ENCODE measurements around the gene ETS2.

ETS2 gene

DNA sequence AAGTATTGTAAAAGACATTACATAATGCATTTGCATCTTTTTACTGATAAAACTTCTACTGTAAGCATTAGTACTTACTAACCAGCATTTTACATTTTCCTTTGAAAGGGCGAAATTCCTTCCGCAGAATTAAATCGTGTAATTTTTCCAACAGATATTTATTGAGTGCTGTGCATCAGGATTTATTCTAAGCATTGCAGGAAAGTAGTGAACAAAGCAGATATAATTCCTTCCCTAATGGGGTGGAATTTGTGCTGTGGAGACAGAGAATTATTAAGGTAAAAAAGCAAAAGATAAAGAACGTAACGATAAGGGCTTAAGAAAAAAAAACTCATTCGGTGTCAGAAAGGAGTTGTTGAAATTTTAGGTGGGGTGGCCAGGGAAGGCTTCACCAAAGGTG is 7.6 kb upstream of the ETS2 start:
- DNase-seq (ENCODE audit: low read depth): no peak
- no peak overlapping the region for H3K4me3 ChIP-seq (ENCODE audit: low read depth, low read length)
- TF ChIP-seq, protein P1, sequence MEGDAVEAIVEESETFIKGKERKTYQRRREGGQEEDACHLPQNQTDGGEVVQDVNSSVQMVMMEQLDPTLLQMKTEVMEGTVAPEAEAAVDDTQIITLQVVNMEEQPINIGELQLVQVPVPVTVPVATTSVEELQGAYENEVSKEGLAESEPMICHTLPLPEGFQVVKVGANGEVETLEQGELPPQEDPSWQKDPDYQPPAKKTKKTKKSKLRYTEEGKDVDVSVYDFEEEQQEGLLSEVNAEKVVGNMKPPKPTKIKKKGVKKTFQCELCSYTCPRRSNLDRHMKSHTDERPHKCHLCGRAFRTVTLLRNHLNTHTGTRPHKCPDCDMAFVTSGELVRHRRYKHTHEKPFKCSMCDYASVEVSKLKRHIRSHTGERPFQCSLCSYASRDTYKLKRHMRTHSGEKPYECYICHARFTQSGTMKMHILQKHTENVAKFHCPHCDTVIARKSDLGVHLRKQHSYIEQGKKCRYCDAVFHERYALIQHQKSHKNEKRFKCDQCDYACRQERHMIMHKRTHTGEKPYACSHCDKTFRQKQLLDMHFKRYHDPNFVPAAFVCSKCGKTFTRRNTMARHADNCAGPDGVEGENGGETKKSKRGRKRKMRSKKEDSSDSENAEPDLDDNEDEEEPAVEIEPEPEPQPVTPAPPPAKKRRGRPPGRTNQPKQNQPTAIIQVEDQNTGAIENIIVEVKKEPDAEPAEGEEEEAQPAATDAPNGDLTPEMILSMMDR (IDR thresholded peaks at IDR 0.05; ENCODE audit: low read depth, low read length): no peak
- TF ChIP-seq POLR2A (IDR thresholded peaks at IDR 0.05; ENCODE audit: extremely low read depth, insufficient read length) (no peak), MYC (IDR thresholded peaks at IDR 0.05; ENCODE audit: low read depth, low read length) (no peak)
- TF ChIP-seq, protein P2, sequence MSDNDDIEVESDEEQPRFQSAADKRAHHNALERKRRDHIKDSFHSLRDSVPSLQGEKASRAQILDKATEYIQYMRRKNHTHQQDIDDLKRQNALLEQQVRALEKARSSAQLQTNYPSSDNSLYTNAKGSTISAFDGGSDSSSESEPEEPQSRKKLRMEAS (IDR thresholded peaks at IDR 0.05; ENCODE audit: low read depth, low read length): no peak

DNA sequence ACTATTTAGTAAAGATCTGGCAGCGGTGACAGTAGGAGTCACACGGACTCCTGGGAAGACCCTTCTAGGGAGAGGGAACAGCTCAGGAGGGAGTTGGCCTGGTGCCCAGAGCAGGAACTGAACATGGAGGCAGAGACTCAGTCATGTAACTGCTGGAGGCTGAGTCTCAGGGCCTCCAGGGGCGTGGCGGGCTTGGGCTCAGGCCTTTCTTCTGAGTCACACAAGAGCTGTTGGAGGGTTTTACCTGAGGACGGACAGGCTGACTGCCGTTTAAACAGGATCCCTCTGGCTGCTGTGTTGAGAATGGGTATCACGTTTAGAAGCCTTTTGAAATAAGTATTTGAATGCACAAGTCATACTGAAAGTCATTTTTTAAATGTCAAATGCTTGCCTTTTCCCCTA is 7.2 kb upstream of the ETS2 start:
- TF ChIP-seq, protein P2 (IDR thresholded peaks at IDR 0.05; ENCODE audit: low read depth, low read length): no peak
- TF ChIP-seq MYC (IDR thresholded peaks at IDR 0.05; ENCODE audit: low read depth, low read length) (no peak), POLR2A (IDR thresholded peaks at IDR 0.05; ENCODE audit: extremely low read depth, insufficient read length) (no peak)
- TF ChIP-seq, protein P1 (IDR thresholded peaks at IDR 0.05; ENCODE audit: low read depth, low read length): no peak
- no peak overlapping the region for H3K4me3 ChIP-seq (ENCODE audit: low read depth, low read length)
- DNase-seq (ENCODE audit: low read depth): no peak

DNA sequence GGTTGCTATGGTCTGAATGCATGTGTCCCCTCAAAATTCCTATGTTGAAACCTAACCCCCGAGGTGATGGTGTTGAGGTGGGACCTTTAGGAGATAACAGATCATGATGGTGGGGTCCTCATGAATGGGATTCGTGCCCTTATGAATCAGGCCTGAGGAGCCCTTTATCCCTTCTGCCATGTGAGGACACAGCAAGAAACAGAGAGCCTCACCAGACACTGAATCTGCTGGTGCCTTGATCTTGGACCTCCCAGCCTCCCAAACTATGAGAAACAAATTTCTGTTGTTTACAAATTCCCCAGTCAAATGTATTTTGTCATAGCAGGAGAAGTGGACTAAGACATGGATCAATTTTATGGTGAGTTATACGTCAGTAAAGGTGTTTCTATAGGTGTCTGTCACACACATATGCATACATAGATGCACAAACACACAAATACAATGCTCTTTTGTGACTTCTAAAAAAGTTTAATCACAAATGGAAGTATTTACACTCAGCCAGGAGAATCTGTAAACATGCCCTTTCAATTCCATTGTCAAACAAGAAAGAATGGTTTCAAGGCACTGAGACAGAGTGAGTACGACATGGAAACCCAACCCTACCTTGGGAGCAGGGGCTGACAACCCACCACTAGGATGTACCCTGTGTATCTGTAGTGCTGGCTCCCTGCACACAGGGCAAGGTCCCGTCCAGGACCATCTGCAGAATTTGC is 5.5 kb upstream of the ETS2 start:
- no peak overlapping the region for H3K4me3 ChIP-seq (ENCODE audit: low read depth, low read length)
- DNase-seq (ENCODE audit: low read depth): no peak
- TF ChIP-seq, protein P1 (IDR thresholded peaks at IDR 0.05; ENCODE audit: low read depth, low read length): no peak
- TF ChIP-seq MYC (IDR thresholded peaks at IDR 0.05; ENCODE audit: low read depth, low read length) (no peak), POLR2A (IDR thresholded peaks at IDR 0.05; ENCODE audit: extremely low read depth, insufficient read length) (no peak)
- TF ChIP-seq, protein P2 (IDR thresholded peaks at IDR 0.05; ENCODE audit: low read depth, low read length): no peak

DNA sequence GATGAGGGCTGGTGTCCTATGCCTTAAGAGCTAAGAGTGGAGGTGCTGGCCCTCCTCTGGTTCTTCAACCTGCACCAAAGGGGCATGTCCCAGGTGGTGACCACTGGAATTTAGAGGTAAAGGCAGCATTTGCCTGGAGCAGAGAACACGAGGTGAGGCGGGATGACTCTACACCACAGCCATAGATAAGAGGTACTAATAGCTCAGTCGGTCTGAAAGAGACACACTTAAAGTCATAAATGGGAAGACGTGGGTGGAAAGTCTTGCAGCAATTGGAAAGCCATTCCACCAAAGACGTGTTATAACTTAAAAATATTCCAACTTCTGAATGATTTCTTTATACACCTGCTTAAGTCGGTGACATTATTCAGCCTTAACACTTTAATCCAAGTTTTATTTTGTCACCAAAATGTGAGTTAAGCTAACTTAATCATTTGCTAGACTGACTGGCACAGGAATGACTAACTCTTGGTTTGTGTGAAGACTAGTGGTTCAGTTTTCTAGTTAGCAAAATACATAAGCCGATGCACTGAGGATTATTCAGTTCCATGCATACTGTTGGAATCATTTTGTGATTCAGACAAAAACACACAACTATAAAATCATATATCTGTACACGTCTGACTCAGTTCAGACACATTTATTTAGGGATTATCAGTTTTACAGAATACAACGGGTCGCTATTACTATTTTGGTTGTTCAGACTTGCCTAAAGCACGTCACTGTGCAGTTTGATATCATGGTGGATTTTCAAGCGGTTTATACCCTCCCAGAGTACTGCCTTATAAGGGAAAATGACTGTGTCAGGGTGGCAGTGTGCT is 4.6 kb upstream of the ETS2 start:
- DNase-seq (ENCODE audit: low read depth): no peak
- TF ChIP-seq POLR2A (IDR thresholded peaks at IDR 0.05; ENCODE audit: extremely low read depth, insufficient read length): no peak
- TF ChIP-seq, protein P2 (IDR thresholded peaks at IDR 0.05; ENCODE audit: low read depth, low read length): no peak
- no peak for TF ChIP-seq MYC (IDR thresholded peaks at IDR 0.05; ENCODE audit: low read depth, low read length)
- TF ChIP-seq, protein P1 (IDR thresholded peaks at IDR 0.05; ENCODE audit: low read depth, low read length): no peak
- no peak overlapping the region for H3K4me3 ChIP-seq (ENCODE audit: low read depth, low read length)

DNA sequence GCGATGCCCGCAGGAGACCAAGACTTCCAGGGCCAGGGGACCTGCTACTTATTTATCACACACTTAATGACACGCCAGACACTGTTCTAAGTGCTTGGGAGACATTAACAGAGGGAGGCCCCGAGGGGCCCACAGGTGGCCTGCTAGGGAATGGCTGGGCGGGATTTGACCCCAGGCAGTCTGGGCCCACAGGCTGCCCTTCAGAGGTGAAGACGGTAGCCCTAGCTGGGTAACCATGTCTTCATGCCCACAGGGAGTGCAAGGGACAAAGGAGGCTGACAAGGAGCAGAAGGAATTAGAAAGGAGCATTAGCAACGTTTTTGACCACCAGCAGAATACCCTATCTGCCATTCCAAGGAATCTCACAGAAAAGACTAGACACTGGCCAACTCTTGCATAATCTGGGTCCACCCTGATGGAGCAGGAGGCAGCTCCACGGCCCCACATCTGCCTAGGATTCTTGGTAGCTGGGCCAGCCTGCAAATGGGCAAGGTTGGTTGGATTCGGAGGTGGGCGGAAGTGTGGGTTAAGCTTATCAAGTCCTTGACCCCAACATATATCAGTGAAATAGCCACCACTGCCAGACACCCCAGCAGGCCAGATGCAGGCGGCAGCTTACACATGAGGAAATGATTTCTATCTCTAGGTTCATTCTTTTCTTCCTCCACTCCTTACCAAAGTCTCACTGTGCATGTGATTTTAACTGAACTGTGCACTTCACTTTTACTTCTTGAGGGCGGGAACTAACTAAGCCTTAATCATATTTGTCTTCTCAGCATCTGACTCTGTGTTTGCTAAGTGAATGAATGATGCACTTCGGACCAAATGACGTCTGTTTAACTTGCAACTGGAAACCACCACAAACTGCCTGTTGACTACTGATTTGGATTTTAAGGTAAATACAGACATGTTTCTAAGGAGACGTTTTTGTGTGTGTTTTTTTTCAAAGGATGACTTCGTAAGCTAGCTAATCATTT is 3.4 kb upstream of the ETS2 start:
- DNase-seq (ENCODE audit: low read depth): no peak
- TF ChIP-seq MYC (IDR thresholded peaks at IDR 0.05; ENCODE audit: low read depth, low read length) (no peak), POLR2A (IDR thresholded peaks at IDR 0.05; ENCODE audit: extremely low read depth, insufficient read length) (no peak)
- TF ChIP-seq, protein P2 (IDR thresholded peaks at IDR 0.05; ENCODE audit: low read depth, low read length): no peak
- TF ChIP-seq, protein P1 (IDR thresholded peaks at IDR 0.05; ENCODE audit: low read depth, low read length): no peak
- H3K4me3 ChIP-seq (ENCODE audit: low read depth, low read length): no peak overlapping the region

Measured in NB4 (cell line).